ENCODE measurements around the gene GPR132. TPM values are rescaled to one million over a fixed set of nuclear protein-coding genes. Genes with fewer than 3 reads are reported as not detected.
"Not testable (repeated sequence)": the region's sequence is repeated elsewhere in the genome, so short reads cannot be mapped to it uniquely, and the experiment has no call there.

Gene GPR132
- total RNA-seq, 2 donors from 2014 or later: 0.68 to 1.4 TPM

GRCh38 chr14:105034315-105035039 lies 30.8 kb downstream of the GPR132 start:
- Histone ChIP-seq H3K27me3 (replicated peaks; ENCODE audit: insufficient read depth) (no peaks in the 10 kb centered on the region), H3K9me3 (no peaks in the 10 kb centered on the region), H3K4me3 (no peak overlapping the region), H3K36me3 (no peaks in the 10 kb centered on the region), H3K27ac (no peak overlapping the region), H3K4me1 (replicated peaks) (no peaks in the 10 kb centered on the region)
- TF ChIP-seq POLR2AphosphoS5 (IDR thresholded peaks at IDR 0.05): no peak
- no peak for TF ChIP-seq CTCF (IDR thresholded peaks at IDR 0.05)
- TF ChIP-seq POLR2A (IDR thresholded peaks at IDR 0.05): no peak
- DNase-seq (ENCODE audit: low spot score): no peak
- intact Hi-C loops (cut with DNase I): no loop called here
- WGBS: 81% methylated on average over 17 of the region's 17 CpGs

- H3K27ac ChIP-seq; DNase-seq (ENCODE audit: low spot score); intact Hi-C loops (cut with DNase I); H3K27me3 ChIP-seq (replicated peaks; ENCODE audit: insufficient read depth); H3K9me3 ChIP-seq; H3K36me3 ChIP-seq; H3K4me1 ChIP-seq (replicated peaks): not testable (repeated sequence)
- WGBS: 20% methylated on average over 45 of the region's 45 CpGs
- H3K4me3 ChIP-seq: peak overlapping the region in 1 of 2 donors; percentile 15
Measured at GRCh38 chr14:105033412-105033900, 31.8 kb downstream of the GPR132 start.

- DNase-seq (ENCODE audit: low spot score); H3K36me3 ChIP-seq; H3K27ac ChIP-seq; H3K4me3 ChIP-seq; H3K4me1 ChIP-seq (replicated peaks); H3K27me3 ChIP-seq (replicated peaks; ENCODE audit: insufficient read depth); H3K9me3 ChIP-seq; intact Hi-C loops (cut with DNase I): not testable (repeated sequence)
- 75% methylated on average over 5 of the region's 5 CpGs for WGBS
Measured at GRCh38 chr14:105032451-105032901, 32.8 kb downstream of the GPR132 start.

GRCh38 chr14:105030836-105031396 lies 34.3 kb downstream of the GPR132 start:
- WGBS: 86% methylated on average over 9 of the region's 9 CpGs
- TF ChIP-seq POLR2AphosphoS5 (IDR thresholded peaks at IDR 0.05) (no peak), CTCF (IDR thresholded peaks at IDR 0.05) (no peak), POLR2A (IDR thresholded peaks at IDR 0.05) (no peak)
- no peak for DNase-seq (ENCODE audit: low spot score)
- Histone ChIP-seq H3K4me1 (replicated peaks) (no peaks in the 10 kb centered on the region), H3K27me3 (replicated peaks; ENCODE audit: insufficient read depth) (no peaks in the 10 kb centered on the region), H3K4me3 (no peak overlapping the region), H3K9me3 (no peaks in the 10 kb centered on the region), H3K27ac (no peak overlapping the region), H3K36me3 (no peaks in the 10 kb centered on the region)
- intact Hi-C loops (cut with DNase I): no loop called here

GRCh38 chr14:105030194-105030593 lies 35.0 kb downstream of the GPR132 start:
- no peak for DNase-seq (ENCODE audit: low spot score)
- TF ChIP-seq CTCF (IDR thresholded peaks at IDR 0.05): no peak
- TF ChIP-seq POLR2A (IDR thresholded peaks at IDR 0.05): no peak
- no peak for TF ChIP-seq POLR2AphosphoS5 (IDR thresholded peaks at IDR 0.05)
- no peak overlapping the region for H3K27ac ChIP-seq
- no peaks in the 10 kb centered on the region for H3K4me1 ChIP-seq (replicated peaks)
- H3K27me3 ChIP-seq (replicated peaks; ENCODE audit: insufficient read depth): no peaks in the 10 kb centered on the region
- WGBS: 77% methylated on average over 2 of the region's 2 CpGs
- no peaks in the 10 kb centered on the region for H3K9me3 ChIP-seq
- no peak overlapping the region for H3K4me3 ChIP-seq
- intact Hi-C loops (cut with DNase I): no loop called here
- no peaks in the 10 kb centered on the region for H3K36me3 ChIP-seq

GRCh38 chr14:105029402-105029801 lies 35.8 kb downstream of the GPR132 start:
- intact Hi-C loops (cut with DNase I): no loop called here
- Histone ChIP-seq H3K27me3 (replicated peaks; ENCODE audit: insufficient read depth) (no peaks in the 10 kb centered on the region), H3K27ac (no peak overlapping the region), H3K4me1 (replicated peaks) (no peaks in the 10 kb centered on the region), H3K4me3 (no peak overlapping the region), H3K36me3 (no peaks in the 10 kb centered on the region), H3K9me3 (no peaks in the 10 kb centered on the region)
- no peak for TF ChIP-seq CTCF (IDR thresholded peaks at IDR 0.05)
- TF ChIP-seq POLR2AphosphoS5 (IDR thresholded peaks at IDR 0.05): no peak
- TF ChIP-seq POLR2A (IDR thresholded peaks at IDR 0.05): no peak
- no peak for DNase-seq (ENCODE audit: low spot score)
- WGBS: 74% methylated on average over 7 of the region's 7 CpGs

All from prostate gland (tissue), 2 donors.